HG03196 (cell line): ENCODE results near the gene ALG12.

Experiments used
- ATAC-seq: cut with Tn5 transposase; IDR thresholded peaks from one replicate; pipeline ENCODE4 v1.9.1; 2021; ENCODE audit not compliant: unreplicated experiment

ALG12 gene

DNA sequence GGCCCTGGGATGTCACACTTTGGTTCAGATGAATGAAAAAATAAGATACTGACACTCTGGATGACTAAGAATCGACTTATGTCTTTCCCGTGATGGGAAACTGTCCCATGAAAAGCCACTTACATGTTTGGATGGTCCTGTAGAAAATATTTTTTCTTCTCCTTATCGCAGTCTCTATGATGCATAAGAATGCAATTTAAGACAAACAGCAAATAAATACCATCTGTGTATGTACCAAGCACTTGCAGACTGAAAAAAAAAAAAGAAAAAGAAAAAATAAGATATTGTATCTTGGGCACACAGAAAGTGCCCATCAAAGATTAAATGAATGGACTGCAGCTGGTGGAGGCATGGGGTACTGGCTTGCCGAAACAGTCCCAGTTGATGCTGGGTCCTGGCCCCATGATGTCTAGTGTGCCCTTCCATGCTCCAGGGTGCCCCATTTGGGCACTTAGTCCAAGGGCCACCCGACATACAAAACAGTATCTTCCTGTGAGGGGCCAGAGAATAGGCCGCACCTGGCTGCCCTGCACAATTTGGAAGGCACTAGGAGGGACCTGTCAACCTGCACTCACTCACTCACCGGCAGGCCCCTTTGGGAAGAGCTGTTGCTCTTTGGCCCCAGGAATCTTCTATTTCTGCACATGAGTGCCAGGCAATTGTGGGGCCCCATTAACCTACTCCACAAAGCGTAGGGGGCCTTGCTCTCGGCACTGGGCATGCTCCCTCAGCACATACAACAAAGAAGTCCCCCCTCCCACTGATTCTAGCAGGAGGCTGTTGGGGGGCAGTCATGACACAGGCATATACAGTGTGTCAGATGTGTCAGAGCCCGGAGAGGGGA is 67.1 kb downstream of the ALG12 start:
- ATAC-seq = no peak
